Colonic mucosa (tissue), 4 donors: ENCODE data around the gene B3GNT8. TPM values are rescaled to one million over a fixed set of nuclear protein-coding genes. Genes with fewer than 3 reads are reported as not detected.
"Not testable (repeated sequence)": the region's sequence is repeated elsewhere in the genome, so short reads cannot be mapped to it uniquely, and the experiment has no call there.

ENCODE experiments used
- DNase-seq: peaks from one replicate; pipeline ENCODE4 v3.0.0-alpha.2; 2020
- H3K27ac ChIP-seq: fragments of 200-600 bp; one replicate; pipeline ENCODE4 v1.8.0; 2021
- H3K27me3 ChIP-seq: fragments of 200-600 bp; one replicate; pipeline ENCODE4 v1.8.0; 2021
- H3K36me3 ChIP-seq: fragments of 200-600 bp; one replicate; pipeline ENCODE4 v1.8.0; 2021
- H3K4me1 ChIP-seq: fragments of 200-600 bp; one replicate; pipeline ENCODE4 v1.8.0; 2021; ENCODE audit warnings: mild to moderate bottlenecking
- H3K4me3 ChIP-seq: fragments of 200-600 bp; one replicate; pipeline ENCODE4 v1.8.0; 2021
- H3K9ac ChIP-seq, 2 donors: one replicate each; pipeline ENCODE4 v1.7.0; 2013; ENCODE audit warnings: control low read depth in 2 of 2, low read depth in 2 of 2, low read length in 2 of 2
- H3K9me3 ChIP-seq: fragments of 200-600 bp; one replicate; pipeline ENCODE4 v1.8.0; 2021
- intact Hi-C: fragments of 100-400 bp; cut with DNase I; formaldehyde crosslinking; loops from one replicate; pipeline ENCODE4 v1.14.1; 2022
- total RNA-seq, 2 donors: library from RNA; stranded (reverse); fragmentation: NEBNext Ultra II Directional in 1 of 2; extraction: Animal tissue kit (Norgen Biotek cat#: 25700) in 1 of 2; gene quantifications; one replicate each; pipeline ENCODE4 v1.2.1, GENCODE V29; 2021
- TF ChIP-seq, protein P1 (sequence below): fragments of 200-600 bp; IDR thresholded peaks from one replicate; pipeline ENCODE4 v1.8.0; 2022; ENCODE audit warnings: antibody characterized with exemption, mild to moderate bottlenecking
- donor health status: healthy.
- donor health status: DM: no; HTN: no; CAD: no.
- donor health status: DM: no; HTN: no; CAD: no.

Gene B3GNT8
- total RNA-seq, 2 donors from 2014 or later = 26.5 to 34.1 TPM

DNA sequence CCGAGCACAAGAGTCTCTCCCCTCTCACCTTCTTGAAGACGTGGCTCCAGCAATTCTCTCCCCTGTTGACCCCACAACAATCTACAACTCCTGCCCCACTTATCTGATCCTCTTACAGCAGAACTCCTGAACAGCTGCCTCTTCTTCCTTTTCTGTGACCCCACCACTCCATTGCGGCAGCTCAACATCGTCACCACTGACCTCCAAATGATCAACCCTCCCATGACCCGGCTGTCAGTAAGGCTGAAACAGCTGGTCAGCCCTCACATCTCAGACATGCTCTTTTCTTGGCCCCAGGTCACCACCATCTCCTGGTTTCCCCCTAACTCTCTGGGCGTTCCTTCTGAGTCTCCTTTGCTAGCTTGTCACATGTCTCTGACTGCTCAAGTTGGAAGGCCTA, 31.8 kb downstream of the B3GNT8 start:
- DNase-seq = no peak
- H3K4me3 ChIP-seq = no peak overlapping the region
- no peaks in the 10 kb centered on the region for H3K27me3 ChIP-seq
- H3K4me1 ChIP-seq = peaks cover 6% of the 10 kb centered on the region
- no peaks in the 10 kb centered on the region for H3K36me3 ChIP-seq
- TF ChIP-seq, protein P1, sequence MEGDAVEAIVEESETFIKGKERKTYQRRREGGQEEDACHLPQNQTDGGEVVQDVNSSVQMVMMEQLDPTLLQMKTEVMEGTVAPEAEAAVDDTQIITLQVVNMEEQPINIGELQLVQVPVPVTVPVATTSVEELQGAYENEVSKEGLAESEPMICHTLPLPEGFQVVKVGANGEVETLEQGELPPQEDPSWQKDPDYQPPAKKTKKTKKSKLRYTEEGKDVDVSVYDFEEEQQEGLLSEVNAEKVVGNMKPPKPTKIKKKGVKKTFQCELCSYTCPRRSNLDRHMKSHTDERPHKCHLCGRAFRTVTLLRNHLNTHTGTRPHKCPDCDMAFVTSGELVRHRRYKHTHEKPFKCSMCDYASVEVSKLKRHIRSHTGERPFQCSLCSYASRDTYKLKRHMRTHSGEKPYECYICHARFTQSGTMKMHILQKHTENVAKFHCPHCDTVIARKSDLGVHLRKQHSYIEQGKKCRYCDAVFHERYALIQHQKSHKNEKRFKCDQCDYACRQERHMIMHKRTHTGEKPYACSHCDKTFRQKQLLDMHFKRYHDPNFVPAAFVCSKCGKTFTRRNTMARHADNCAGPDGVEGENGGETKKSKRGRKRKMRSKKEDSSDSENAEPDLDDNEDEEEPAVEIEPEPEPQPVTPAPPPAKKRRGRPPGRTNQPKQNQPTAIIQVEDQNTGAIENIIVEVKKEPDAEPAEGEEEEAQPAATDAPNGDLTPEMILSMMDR = no peak
- no peaks in the 10 kb centered on the region for H3K9me3 ChIP-seq
- intact Hi-C loops = loop anchor here (5.0 kb wide), 1 partner anchor 37 kb away; no protein-coding TSS in a partner anchor
- no peak overlapping the region for H3K27ac ChIP-seq
- H3K9ac ChIP-seq = no peak overlapping the region

DNA sequence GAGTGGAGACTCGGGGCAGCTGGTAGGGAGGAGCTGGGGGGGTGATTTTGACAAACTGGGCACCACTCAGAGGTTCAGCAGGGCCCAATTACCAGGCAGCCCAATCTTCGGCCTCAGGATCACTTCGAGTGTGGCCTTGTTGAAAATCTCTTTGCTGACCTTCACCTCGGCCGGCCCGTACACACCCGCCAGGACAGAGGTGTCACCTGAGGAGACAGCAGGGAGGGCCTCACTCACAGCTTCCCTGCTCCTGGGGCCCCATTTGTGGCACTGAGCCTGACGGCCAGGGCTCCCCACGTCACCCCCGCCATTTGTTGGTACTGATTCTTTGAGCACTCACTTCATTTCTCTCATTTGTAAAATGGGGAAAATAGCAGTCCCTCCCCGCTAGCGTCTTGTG, 34.4 kb downstream of the B3GNT8 start:
- intact Hi-C loops = no loop called here
- H3K36me3 ChIP-seq = no peaks in the 10 kb centered on the region

DNA sequence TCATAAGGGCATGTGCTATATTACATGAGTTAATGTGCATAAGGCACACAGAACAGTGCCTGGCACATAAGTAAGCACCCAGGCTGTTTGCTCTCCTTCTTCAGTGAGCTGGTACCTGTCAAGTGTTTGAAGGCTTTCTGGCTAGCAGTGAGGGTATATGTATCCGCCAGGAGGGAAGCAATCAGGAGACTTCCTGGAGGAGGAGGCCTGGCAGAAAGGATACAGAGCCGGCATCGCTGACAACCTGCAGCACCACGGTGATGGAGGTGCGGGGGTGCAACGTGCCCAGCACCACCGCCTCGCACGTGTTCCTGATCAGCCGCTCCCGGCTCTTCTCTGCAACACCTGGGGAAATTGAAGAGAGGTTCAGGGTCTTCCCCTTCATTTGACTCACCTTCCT, 35.6 kb downstream of the B3GNT8 start:
- Histone ChIP-seq H3K4me3 (no peak overlapping the region), H3K9me3 (no peaks in the 10 kb centered on the region), H3K27me3 (no peaks in the 10 kb centered on the region), H3K27ac (no peak overlapping the region), H3K36me3 (no peaks in the 10 kb centered on the region), H3K4me1 (no peaks in the 10 kb centered on the region), H3K9ac (no peak overlapping the region)
- intact Hi-C loops = no loop called here
- no peak for DNase-seq
- TF ChIP-seq, protein P1 = no peak

More for the DNA sequence above, 34.4 kb downstream of the B3GNT8 start:
- no peak for DNase-seq
- TF ChIP-seq, protein P1 = no peak
- H3K4me1 ChIP-seq = no peaks in the 10 kb centered on the region
- H3K27ac ChIP-seq = no peak overlapping the region
- no peaks in the 10 kb centered on the region for H3K27me3 ChIP-seq
- no peak overlapping the region for H3K4me3 ChIP-seq
- H3K9ac ChIP-seq = no peak overlapping the region
- H3K9me3 ChIP-seq = no peaks in the 10 kb centered on the region

- H3K4me3 ChIP-seq = no peak overlapping the region
- no peaks in the 10 kb centered on the region for H3K27me3 ChIP-seq
- no peak overlapping the region for H3K9ac ChIP-seq
- TF ChIP-seq, protein P1 = no peak
- intact Hi-C loops = no loop called here
- DNase-seq = no peak
- no peaks in the 10 kb centered on the region for H3K9me3 ChIP-seq
- H3K36me3 ChIP-seq = no peaks in the 10 kb centered on the region
- H3K4me1 ChIP-seq = no peaks in the 10 kb centered on the region
- no peak overlapping the region for H3K27ac ChIP-seq
Observed at GRCh38 chr19:41386442-41386841, 40.7 kb downstream of the B3GNT8 start.

GRCh38 chr19:41384351-41384750, 42.8 kb downstream of the B3GNT8 start:
- H3K9ac ChIP-seq = no peak overlapping the region
- H3K27me3 ChIP-seq = no peaks in the 10 kb centered on the region
- no peaks in the 10 kb centered on the region for H3K36me3 ChIP-seq
- H3K27ac ChIP-seq = no peak overlapping the region
- no peaks in the 10 kb centered on the region for H3K9me3 ChIP-seq
- no peaks in the 10 kb centered on the region for H3K4me1 ChIP-seq
- TF ChIP-seq, protein P1 = no peak
- intact Hi-C loops = no loop called here
- no peak overlapping the region for H3K4me3 ChIP-seq
- no peak for DNase-seq

GRCh38 chr19:41381536-41381935, 45.6 kb downstream of the B3GNT8 start:
- H3K9ac ChIP-seq, intact Hi-C loops, H3K9me3 ChIP-seq, H3K27me3 ChIP-seq, H3K36me3 ChIP-seq, H3K4me1 ChIP-seq, H3K4me3 ChIP-seq, H3K27ac ChIP-seq, DNase-seq: not testable (repeated sequence)
